Neural cell (in vitro differentiated cells): ENCODE data around the gene TMEM40. TPM values are rescaled to one million over a fixed set of nuclear protein-coding genes. Genes with fewer than 3 reads are reported as not detected.

Source experiments
- H2AFZ ChIP-seq: fragments of 200-600, 300-800 bp; sonication (generic), shearing (Covaris generic); 2 replicates; pipeline ENCODE4 v1.6.0; 2014; ENCODE audit warnings: low read depth, mild to moderate bottlenecking, antibody characterized with exemption, low read length, moderate library complexity
- H3F3A ChIP-seq: fragments of 200-600 bp; shearing (Covaris generic); 2 replicates; pipeline ENCODE4 v1.6.1; 2016; ENCODE audit warnings: mild to moderate bottlenecking, moderate library complexity, mixed read lengths, antibody characterized with exemption, low read length; ENCODE audit not compliant: insufficient read depth, poor library complexity, severe bottlenecking
- H3K27ac ChIP-seq: fragments of 200-600, 300-800 bp; sonication (generic), shearing (Covaris generic); 2 replicates; pipeline ENCODE4 v1.5.1; 2014; ENCODE audit warnings: mild to moderate bottlenecking, low read length, moderate library complexity
- H3K27me3 ChIP-seq: fragments of 300-800, 200-600 bp; sonication (generic), shearing (Covaris generic); 2 replicates; pipeline ENCODE4 v1.6.0; 2014; ENCODE audit warnings: mild to moderate bottlenecking, low read depth, low read length, moderate library complexity; ENCODE audit not compliant: insufficient read depth
- H3K36me3 ChIP-seq: fragments of 300-800, 200-600 bp; sonication (generic), shearing (Covaris generic); 2 replicates; pipeline ENCODE4 v1.5.1; 2014; ENCODE audit warnings: mild to moderate bottlenecking, antibody characterized with exemption, low read length, moderate library complexity; ENCODE audit not compliant: insufficient read depth
- H3K4me2 ChIP-seq: fragments of 300-800, 200-600 bp; sonication (generic), shearing (Covaris generic); 2 replicates; pipeline ENCODE4 v1.6.0; 2014; ENCODE audit warnings: mild to moderate bottlenecking, low read length
- H3K4me3 ChIP-seq: fragments of 300-800, 200-600 bp; sonication (generic), shearing (Covaris generic); 2 replicates; pipeline ENCODE4 v1.5.1; 2014; ENCODE audit warnings: mild to moderate bottlenecking, low read length, moderate library complexity
- H3K79me2 ChIP-seq: fragments of 200-600 bp; shearing (Covaris generic); replicated peaks from 2 replicates; pipeline ENCODE4 v1.6.0; 2014; ENCODE audit warnings: mild to moderate bottlenecking, low read length, moderate library complexity; ENCODE audit not compliant: insufficient read depth
- H3K9ac ChIP-seq: fragments of 300-800, 200-600 bp; sonication (generic), shearing (Covaris generic); 2 replicates; pipeline ENCODE4 v1.6.1; 2016; ENCODE audit warnings: mild to moderate bottlenecking, low read length, mixed read lengths
- H3K9me2 ChIP-seq: fragments of 200-600 bp; shearing (Covaris generic); 2 replicates; pipeline ENCODE4 v1.6.1; 2016; ENCODE audit warnings: mild to moderate bottlenecking, low read length, mixed read lengths; ENCODE audit not compliant: insufficient read depth
- H3K9me3 ChIP-seq: fragments of 200-600, 300-800 bp; sonication (generic), shearing (Covaris generic); 2 replicates; pipeline ENCODE4 v1.6.1; 2016; ENCODE audit warnings: mild to moderate bottlenecking, mixed run types, low read length, moderate library complexity, mixed read lengths
- H4K20me1 ChIP-seq: fragments of 200-600 bp; shearing (Covaris generic); 2 replicates; pipeline ENCODE4 v1.6.1; 2016; ENCODE audit warnings: mild to moderate bottlenecking, mixed run types; ENCODE audit not compliant: insufficient read depth
- EP300 ChIP-seq: fragments of 450-650 bp; conservative IDR thresholded peaks from 2 replicates; pipeline ENCODE4 v1.6.1; 2014; ENCODE audit warnings: antibody characterized with exemption, mild to moderate bottlenecking, moderate library complexity; ENCODE audit not compliant: poor library complexity, severe bottlenecking
- EZH2 ChIP-seq: fragments of 200-600, 300-800 bp; shearing (Covaris generic), sonication (generic); IDR thresholded peaks from 2 replicates; pipeline ENCODE4 v1.6.1; 2014; ENCODE audit warnings: antibody characterized with exemption, low read length, borderline replicate concordance, mild to moderate bottlenecking; ENCODE audit not compliant: insufficient read depth, poor library complexity, severe bottlenecking
- MXI1 ChIP-seq: fragments of 450-650 bp; conservative IDR thresholded peaks from 2 replicates; pipeline ENCODE4 v1.6.1; 2014; ENCODE audit warnings: antibody characterized with exemption, mild to moderate bottlenecking; ENCODE audit not compliant: poor library complexity, severe bottlenecking
- POLR2AphosphoS5 ChIP-seq: IDR thresholded peaks from 2 replicates; pipeline ENCODE4 v1.6.1; 2012
- RAD21 ChIP-seq: fragments of 450-650 bp; conservative IDR thresholded peaks from 2 replicates; pipeline ENCODE4 v1.6.1; 2014; ENCODE audit warnings: antibody characterized with exemption, mild to moderate bottlenecking, moderate library complexity
- SMC3 ChIP-seq: fragments of 450-650 bp; conservative IDR thresholded peaks from 2 replicates; pipeline ENCODE4 v1.6.1; 2014; ENCODE audit warnings: antibody characterized with exemption, mild to moderate bottlenecking, moderate library complexity; ENCODE audit not compliant: poor library complexity
- TAF1 ChIP-seq: IDR thresholded peaks from 2 replicates; pipeline ENCODE4 v1.6.1; 2012; ENCODE audit warnings: low read depth
- polyA plus RNA-seq: library from polyadenylated mRNA; depleted of rRNA; stranded (reverse); fragments of >200 nt; gene quantifications from 2 replicates; pipeline ENCODE4 v1.2.3, GENCODE V29; 2014
- TF ChIP-seq, protein P1 (sequence below): fragments of 450-650 bp; IDR thresholded peaks from 2 replicates; pipeline ENCODE4 v1.5.1; 2014; ENCODE audit warnings: antibody characterized with exemption, mild to moderate bottlenecking, moderate library complexity; ENCODE audit not compliant: poor library complexity, severe bottlenecking
- TF ChIP-seq, protein P2 (sequence below): IDR thresholded peaks from 2 replicates; pipeline ENCODE4 v1.6.1; 2012; ENCODE audit warnings: borderline replicate concordance

The TMEM40 gene
- polyA plus RNA-seq, 1 donor from 2014 or later: not detected

- Histone ChIP-seq H4K20me1 (no peaks in the 10 kb centered on the region), H3K9ac (no peak overlapping the region), H3K27ac (no peak overlapping the region), H3K27me3 (no peaks in the 10 kb centered on the region), H3K4me3 (peak overlapping the region; percentile 53), H3K9me2 (no peaks in the 10 kb centered on the region), H3K79me2 (no peaks in the 10 kb centered on the region), H3K9me3 (no peaks in the 10 kb centered on the region), H3K4me2 (no peak overlapping the region), H2AFZ (no peak overlapping the region), H3F3A (no peaks in the 10 kb centered on the region), H3K36me3 (no peaks in the 10 kb centered on the region)
- TF ChIP-seq TAF1: no peak
- no peak for TF ChIP-seq MXI1
- TF ChIP-seq, protein P1, sequence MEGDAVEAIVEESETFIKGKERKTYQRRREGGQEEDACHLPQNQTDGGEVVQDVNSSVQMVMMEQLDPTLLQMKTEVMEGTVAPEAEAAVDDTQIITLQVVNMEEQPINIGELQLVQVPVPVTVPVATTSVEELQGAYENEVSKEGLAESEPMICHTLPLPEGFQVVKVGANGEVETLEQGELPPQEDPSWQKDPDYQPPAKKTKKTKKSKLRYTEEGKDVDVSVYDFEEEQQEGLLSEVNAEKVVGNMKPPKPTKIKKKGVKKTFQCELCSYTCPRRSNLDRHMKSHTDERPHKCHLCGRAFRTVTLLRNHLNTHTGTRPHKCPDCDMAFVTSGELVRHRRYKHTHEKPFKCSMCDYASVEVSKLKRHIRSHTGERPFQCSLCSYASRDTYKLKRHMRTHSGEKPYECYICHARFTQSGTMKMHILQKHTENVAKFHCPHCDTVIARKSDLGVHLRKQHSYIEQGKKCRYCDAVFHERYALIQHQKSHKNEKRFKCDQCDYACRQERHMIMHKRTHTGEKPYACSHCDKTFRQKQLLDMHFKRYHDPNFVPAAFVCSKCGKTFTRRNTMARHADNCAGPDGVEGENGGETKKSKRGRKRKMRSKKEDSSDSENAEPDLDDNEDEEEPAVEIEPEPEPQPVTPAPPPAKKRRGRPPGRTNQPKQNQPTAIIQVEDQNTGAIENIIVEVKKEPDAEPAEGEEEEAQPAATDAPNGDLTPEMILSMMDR: no peak
- TF ChIP-seq, protein P2, sequence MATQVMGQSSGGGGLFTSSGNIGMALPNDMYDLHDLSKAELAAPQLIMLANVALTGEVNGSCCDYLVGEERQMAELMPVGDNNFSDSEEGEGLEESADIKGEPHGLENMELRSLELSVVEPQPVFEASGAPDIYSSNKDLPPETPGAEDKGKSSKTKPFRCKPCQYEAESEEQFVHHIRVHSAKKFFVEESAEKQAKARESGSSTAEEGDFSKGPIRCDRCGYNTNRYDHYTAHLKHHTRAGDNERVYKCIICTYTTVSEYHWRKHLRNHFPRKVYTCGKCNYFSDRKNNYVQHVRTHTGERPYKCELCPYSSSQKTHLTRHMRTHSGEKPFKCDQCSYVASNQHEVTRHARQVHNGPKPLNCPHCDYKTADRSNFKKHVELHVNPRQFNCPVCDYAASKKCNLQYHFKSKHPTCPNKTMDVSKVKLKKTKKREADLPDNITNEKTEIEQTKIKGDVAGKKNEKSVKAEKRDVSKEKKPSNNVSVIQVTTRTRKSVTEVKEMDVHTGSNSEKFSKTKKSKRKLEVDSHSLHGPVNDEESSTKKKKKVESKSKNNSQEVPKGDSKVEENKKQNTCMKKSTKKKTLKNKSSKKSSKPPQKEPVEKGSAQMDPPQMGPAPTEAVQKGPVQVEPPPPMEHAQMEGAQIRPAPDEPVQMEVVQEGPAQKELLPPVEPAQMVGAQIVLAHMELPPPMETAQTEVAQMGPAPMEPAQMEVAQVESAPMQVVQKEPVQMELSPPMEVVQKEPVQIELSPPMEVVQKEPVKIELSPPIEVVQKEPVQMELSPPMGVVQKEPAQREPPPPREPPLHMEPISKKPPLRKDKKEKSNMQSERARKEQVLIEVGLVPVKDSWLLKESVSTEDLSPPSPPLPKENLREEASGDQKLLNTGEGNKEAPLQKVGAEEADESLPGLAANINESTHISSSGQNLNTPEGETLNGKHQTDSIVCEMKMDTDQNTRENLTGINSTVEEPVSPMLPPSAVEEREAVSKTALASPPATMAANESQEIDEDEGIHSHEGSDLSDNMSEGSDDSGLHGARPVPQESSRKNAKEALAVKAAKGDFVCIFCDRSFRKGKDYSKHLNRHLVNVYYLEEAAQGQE: no peak
- TF ChIP-seq RAD21: no peak
- TF ChIP-seq EZH2: no peak
- no peak for TF ChIP-seq SMC3
- TF ChIP-seq POLR2AphosphoS5: no peak
- TF ChIP-seq EP300: no peak
Measured at GRCh38 chr3:12719541-12719940, 39.5 kb downstream of the TMEM40 start.

- no peaks in the 10 kb centered on the region for H3K36me3 ChIP-seq
- no peak overlapping the region for H3K27ac ChIP-seq
- TF ChIP-seq MXI1: no peak
- no peak for TF ChIP-seq POLR2AphosphoS5
- no peak for TF ChIP-seq EZH2
- TF ChIP-seq, protein P1: no peak
- no peak for TF ChIP-seq TAF1
- no peak for TF ChIP-seq EP300
- no peak for TF ChIP-seq SMC3
- no peak for TF ChIP-seq RAD21
- TF ChIP-seq, protein P2: no peak
- no peak overlapping the region for H3K9ac ChIP-seq
- H3K4me2 ChIP-seq: no peak overlapping the region
- no peaks in the 10 kb centered on the region for H3K9me3 ChIP-seq
- H3K79me2 ChIP-seq: no peaks in the 10 kb centered on the region
- H3K9me2 ChIP-seq: no peaks in the 10 kb centered on the region
- H4K20me1 ChIP-seq: no peaks in the 10 kb centered on the region
- no peaks in the 10 kb centered on the region for H3F3A ChIP-seq
- H3K4me3 ChIP-seq: no peak overlapping the region
- H3K27me3 ChIP-seq: no peaks in the 10 kb centered on the region
- no peak overlapping the region for H2AFZ ChIP-seq
Measured at GRCh38 chr3:12716605-12717151, 42.4 kb downstream of the TMEM40 start.
